ENCODE measurements around the gene USP2.

The USP2 gene

GRCh38 chr11:119381181-119381988 is at the start of gene USP2:
USP2 (minus strand) TSS chr11:119381690; CDS start chr11:119373480, 8,210 bp downstream.
- peak; percentile 94 for DNase-seq

- DNase-seq, result no peak
Measured at GRCh38 chr11:119427279-119427678, 45.8 kb upstream of the USP2 start.

- DNase-seq, result no peak
Measured at GRCh38 chr11:119426142-119426541, 44.7 kb upstream of the USP2 start.

- no peak for DNase-seq
Measured at GRCh38 chr11:119424775-119425174, 43.3 kb upstream of the USP2 start.

- DNase-seq, result no peak
Measured at GRCh38 chr11:119424276-119424675, 42.8 kb upstream of the USP2 start.

- no peak for DNase-seq
Measured at GRCh38 chr11:119423509-119424254, 42.2 kb upstream of the USP2 start.

GRCh38 chr11:119422809-119423508 is 41.5 kb upstream of the USP2 start, which contains the start of gene THY1:
THY1 (minus strand) TSS chr11:119423172; CDS start chr11:119420905, 2,267 bp downstream.
- DNase-seq, result no peak

- DNase-seq, result no peak
Measured at GRCh38 chr11:119421941-119422808, 40.7 kb upstream of the USP2 start.

GRCh38 chr11:119421351-119421750 is 39.9 kb upstream of the USP2 start:
- DNase-seq, result no peak

- DNase-seq, result no peak
Measured at GRCh38 chr11:119420631-119421030, 39.1 kb upstream of the USP2 start.

GRCh38 chr11:119419834-119420492 is 38.5 kb upstream of the USP2 start:
- no peak for DNase-seq

GRCh38 chr11:119419246-119419645 is 37.8 kb upstream of the USP2 start:
- no peak for DNase-seq

GRCh38 chr11:119418759-119419158 is 37.3 kb upstream of the USP2 start:
- no peak for DNase-seq

- DNase-seq, result no peak
Measured at GRCh38 chr11:119417726-119418540, 36.4 kb upstream of the USP2 start.

GRCh38 chr11:119416606-119417580 is 35.4 kb upstream of the USP2 start:
- no peak for DNase-seq

- DNase-seq, result no peak
Measured at GRCh38 chr11:119415966-119416365, 34.5 kb upstream of the USP2 start.

GRCh38 chr11:119415517-119415916 is 34.0 kb upstream of the USP2 start:
- no peak for DNase-seq

- DNase-seq, result no peak
Measured at GRCh38 chr11:119414734-119415133, 33.2 kb upstream of the USP2 start.

- DNase-seq, result no peak
Measured at GRCh38 chr11:119414321-119414720, 32.8 kb upstream of the USP2 start.

GRCh38 chr11:119412072-119412471 is 30.6 kb upstream of the USP2 start:
- DNase-seq, result no peak
